ENCODE results near the gene CCDC78. TPM values are rescaled to one million over a fixed set of nuclear protein-coding genes. Genes with fewer than 3 reads are reported as not detected.

The CCDC78 gene
- total and polyA plus RNA-seq, 2 of the 13 experiments (the other 11 are each of a cell fraction or from before 2014, with no cell fraction given), result 0.53 to 1.5 TPM

DNA sequence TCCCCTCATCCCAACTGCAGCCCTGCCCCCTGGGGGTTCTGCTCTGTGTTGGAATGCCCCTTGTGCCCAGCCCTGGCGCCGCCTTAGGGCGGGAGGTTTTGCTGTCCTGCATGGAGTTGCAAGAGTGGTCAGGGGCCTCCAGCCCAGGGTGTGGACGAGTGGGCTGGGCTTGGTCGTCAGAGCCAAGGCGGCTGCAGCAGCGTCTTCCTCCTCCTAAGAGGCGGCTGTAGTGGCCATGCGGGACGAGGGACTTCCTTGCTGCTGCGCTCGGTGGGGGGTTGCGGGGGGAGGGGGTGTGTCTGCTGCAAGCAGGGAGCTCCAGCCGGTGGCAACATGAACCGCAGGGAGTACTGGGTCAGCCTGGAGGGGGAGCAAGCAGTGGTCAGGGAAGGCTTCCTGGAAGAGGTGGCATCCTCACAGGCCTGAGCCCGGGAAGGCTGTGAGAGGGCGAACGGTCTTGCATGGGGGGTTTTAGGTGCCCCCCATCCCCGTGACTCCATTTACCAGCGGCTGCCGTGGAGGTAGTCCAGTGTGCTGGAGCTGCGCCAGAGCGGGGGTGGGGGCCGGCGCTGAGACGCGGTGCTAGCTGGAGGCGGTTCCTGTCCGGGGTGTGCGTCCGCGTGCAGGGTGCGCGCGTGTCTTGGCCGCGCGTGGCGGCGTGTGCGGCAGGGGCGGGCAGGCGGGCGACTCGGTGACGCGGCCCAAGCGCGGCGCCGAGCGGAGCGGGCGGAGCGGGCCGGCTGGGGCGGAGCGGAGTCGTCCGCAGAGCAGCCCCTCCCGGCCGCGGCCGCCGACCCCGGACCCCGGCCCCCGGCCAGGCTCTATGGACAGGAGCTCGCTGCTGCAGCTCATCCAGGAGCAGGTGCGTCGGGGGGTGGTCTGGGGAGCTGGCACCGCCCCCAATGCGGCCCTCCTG, 51.0 kb downstream of the CCDC78 start, which contains the start of gene RHBDL1 (continued):
- TF ChIP-seq FOXO4 (CRISPR knock-in tag; conservative IDR thresholded peaks at IDR 0.05) (no peak), ZNF329 (CRISPR knock-in tag; IDR thresholded peaks at IDR 0.05; ENCODE audit: low read depth) (no peak), KLF13 (CRISPR knock-in tag; IDR thresholded peaks at IDR 0.05) (no peak), ZNF121 (CRISPR knock-in tag; IDR thresholded peaks at IDR 0.05) (no peak), ZIK1 (CRISPR knock-in tag; IDR thresholded peaks at IDR 0.05; ENCODE audit: borderline replicate concordance, low read depth) (0 out of 2 replicates have a peak, but pooled peaks have one; percentile 36), ZSCAN25 (CRISPR knock-in tag; IDR thresholded peaks at IDR 0.05) (peak; percentile 10; the same call in 1 of the 2 replicates), ZNF451 (CRISPR knock-in tag; IDR thresholded peaks at IDR 0.05) (no peak), SIX1 (CRISPR knock-in tag; IDR thresholded peaks at IDR 0.05; ENCODE audit: borderline replicate concordance) (no peak), NFATC3 (CRISPR knock-in tag; IDR thresholded peaks at IDR 0.05) (no peak), GABPA (IDR thresholded peaks at IDR 0.05; ENCODE audit: low read depth, low read length) (no peak; the same call in 1 of the 2 replicates), GABPA (CRISPR knock-in tag; IDR thresholded peaks at IDR 0.05; ENCODE audit: low read depth) (no peak), AGO1 (IDR thresholded peaks at IDR 0.05; ENCODE audit: low read depth, low read length, poor library complexity, severe bottlenecking) (peak; percentile 91), TEAD2 (CRISPR knock-in tag; IDR thresholded peaks at IDR 0.05) (no peak), ZFP82 (CRISPR knock-in tag; IDR thresholded peaks at IDR 0.05; ENCODE audit: borderline replicate concordance) (no peak), ZNF331 (CRISPR knock-in tag; IDR thresholded peaks at IDR 0.05) (no peak; the same call in 1 of the 2 replicates), ARID4A (CRISPR knock-in tag; IDR thresholded peaks at IDR 0.05; ENCODE audit: borderline replicate concordance) (peak; percentile 54; the same call in 1 of the 2 replicates), ZNF431 (CRISPR knock-in tag; IDR thresholded peaks at IDR 0.05; ENCODE audit: borderline replicate concordance, low read depth) (no peak), RBM22 (optimal IDR thresholded peaks at IDR 0.05; ENCODE audit: low read length) (peak; percentile 86), ZNF282 (IDR thresholded peaks at IDR 0.05; ENCODE audit: partially characterized antibody) (no peak)
- TF ChIP-seq, protein P1, sequence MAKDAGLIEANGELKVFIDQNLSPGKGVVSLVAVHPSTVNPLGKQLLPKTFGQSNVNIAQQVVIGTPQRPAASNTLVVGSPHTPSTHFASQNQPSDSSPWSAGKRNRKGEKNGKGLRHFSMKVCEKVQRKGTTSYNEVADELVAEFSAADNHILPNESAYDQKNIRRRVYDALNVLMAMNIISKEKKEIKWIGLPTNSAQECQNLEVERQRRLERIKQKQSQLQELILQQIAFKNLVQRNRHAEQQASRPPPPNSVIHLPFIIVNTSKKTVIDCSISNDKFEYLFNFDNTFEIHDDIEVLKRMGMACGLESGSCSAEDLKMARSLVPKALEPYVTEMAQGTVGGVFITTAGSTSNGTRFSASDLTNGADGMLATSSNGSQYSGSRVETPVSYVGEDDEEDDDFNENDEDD (CRISPR knock-in tag; IDR thresholded peaks at IDR 0.05; ENCODE audit: borderline replicate concordance), result no peak
- TF ChIP-seq, protein P2, sequence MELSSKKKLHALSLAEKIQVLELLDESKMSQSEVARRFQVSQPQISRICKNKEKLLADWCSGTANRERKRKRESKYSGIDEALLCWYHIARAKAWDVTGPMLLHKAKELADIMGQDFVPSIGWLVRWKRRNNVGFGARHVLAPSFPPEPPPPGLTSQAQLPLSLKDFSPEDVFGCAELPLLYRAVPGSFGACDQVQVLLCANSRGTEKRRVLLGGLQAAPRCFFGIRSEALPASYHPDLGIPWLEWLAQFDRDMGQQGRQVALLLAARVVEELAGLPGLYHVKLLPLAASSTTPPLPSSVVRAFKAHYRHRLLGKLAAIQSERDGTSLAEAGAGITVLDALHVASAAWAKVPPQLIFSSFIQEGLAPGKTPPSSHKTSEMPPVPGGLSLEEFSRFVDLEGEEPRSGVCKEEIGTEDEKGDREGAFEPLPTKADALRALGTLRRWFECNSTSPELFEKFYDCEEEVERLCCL (CRISPR knock-in tag; IDR thresholded peaks at IDR 0.05; ENCODE audit: borderline replicate concordance), result no peak
